ENCODE results near the gene ZNF280A.
"Not testable (repeated sequence)": the region's sequence is repeated elsewhere in the genome, so short reads cannot be mapped to it uniquely, and the experiment has no call there.

Gene ZNF280A

DNA sequence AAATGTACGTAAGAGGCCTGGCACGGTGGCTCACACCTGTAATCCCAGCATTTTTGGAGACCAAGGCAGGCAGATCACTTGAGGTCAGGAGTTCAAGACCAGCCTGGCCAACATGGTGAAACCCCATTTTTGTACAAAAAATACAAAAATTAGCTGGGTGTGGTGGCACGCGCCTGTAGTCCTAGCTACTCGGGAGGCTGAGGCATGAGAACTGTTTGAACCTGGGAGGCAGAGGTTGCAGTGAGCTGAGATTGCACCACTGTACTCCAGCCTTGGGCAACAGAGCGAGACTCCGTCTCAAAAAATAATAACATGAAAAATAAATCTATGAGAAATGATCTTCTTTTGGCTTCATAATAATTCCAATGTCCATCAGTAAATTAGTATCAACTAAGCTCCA lies 9.2 kb downstream of the ZNF280A start:
- not testable (repeated sequence) for DNase-seq (ENCODE audit: low spot score)

DNA sequence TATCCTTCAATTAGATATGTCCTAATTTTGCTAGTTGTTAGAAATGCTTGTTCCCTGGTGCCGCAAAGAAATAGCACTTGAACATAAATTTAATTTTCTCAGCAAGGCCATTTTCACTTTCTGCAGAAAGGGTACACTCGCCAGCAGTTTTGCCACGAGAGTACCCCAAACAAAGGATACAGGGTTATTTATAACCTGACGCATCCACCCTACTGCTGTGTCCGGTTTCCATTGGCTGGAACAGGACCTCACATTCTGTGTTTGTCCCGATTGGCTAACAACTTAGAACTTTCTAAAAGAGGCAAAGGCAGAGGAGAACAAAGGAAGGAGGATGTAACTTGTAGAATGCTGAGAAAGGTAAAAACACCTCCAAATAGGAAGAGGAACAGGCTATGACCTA lies 10.2 kb downstream of the ZNF280A start:
- DNase-seq (ENCODE audit: low spot score), result not testable (repeated sequence)

DNA sequence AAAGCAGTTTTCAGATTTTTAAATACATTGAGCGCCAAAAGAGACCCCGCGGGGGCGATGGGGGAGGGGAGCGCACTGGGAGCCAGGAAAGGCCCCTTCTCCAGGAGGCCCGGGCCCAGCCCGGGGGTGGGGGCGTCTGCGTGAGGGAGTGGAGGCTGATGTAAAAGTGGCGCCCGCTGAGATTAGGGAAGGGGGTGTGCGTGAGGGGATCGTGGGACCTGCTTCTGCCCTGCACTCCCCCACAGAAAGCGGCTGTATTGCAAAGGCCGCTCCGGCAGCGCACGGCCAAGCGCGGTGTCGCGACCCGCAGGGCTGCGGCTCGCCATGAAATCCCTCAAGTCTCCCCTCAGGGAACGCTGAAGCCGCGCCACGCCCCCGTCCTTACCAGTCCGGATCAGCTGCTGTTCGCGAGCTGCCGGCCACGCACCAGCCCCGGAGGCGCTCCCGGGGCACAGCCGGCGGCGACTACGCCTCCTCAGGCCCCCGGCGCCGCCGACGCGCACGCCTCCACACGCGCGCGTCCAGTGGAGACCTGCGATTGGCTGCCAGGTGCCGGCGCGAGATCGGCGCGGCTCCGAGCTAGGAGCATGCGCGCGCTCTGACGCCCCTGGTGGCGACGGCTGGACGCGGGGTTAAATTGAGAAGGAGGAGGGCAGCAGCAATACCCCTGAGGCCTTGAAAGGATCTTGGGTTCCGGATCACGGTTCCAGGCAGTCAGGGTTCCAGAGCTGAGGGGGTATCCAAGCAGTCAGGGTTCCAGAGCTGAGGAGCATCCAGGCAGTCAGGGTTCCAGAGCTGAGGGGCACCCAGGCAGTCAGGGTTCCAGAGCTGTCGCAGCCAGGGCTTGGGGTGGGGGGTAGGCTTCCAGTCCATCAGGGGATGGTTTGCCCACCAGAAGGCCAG lies 11.5 kb downstream of the ZNF280A start, which contains the start of gene ZNF280B:
TSS of gene ZNF280B (minus strand) at position 469 of the 903 bp plus-strand sequence. CDS start 19,344 bp downstream, outside the sequence.
- DNase-seq (ENCODE audit: low spot score), result peak; percentile 74

DNA sequence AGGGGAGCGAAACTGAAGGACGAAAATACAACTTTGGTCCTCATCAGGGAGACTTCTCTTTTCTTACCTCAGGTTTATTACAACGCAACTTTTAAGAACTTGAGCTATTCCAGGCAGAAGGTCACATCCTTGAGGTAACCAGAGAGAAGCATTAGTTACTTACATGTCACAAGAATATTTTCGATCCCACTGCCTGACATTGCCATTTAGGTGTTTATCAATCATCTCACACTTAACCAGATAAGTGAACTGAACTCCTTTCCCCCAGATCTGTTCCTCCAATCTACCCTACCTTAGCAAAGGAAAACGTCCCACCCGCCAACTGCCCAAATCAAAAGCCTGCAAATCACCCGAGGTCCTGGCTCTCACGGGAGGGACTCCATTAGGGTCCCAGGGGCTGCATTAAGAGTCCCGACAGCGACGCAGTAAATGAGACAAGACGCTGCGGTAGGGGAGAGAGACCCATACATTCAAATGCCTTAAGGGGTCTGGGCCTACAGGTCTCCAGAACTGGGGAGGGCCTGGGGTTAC lies 12.3 kb downstream of the ZNF280A start:
- no peak for DNase-seq (ENCODE audit: low spot score)

DNA sequence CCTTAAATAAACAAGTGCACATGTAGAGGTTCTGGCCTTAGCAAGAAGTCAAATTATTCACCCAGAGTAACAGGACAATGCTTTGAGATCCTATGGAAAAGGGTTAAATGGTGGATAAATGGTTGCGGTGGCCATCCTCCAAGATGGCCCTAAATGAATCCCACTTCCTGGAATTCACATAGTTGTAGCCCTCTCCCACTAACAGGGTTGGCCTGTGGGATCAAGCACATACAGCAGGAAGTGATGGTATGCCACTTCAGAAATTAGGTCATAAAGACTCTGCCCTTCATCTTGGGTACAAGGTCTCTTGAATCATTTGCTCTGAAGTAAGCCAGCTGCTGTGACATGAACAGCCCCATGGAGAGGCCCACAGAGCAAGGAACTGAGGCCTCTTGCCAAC lies 13.3 kb downstream of the ZNF280A start:
- DNase-seq (ENCODE audit: low spot score), result no peak

DNA sequence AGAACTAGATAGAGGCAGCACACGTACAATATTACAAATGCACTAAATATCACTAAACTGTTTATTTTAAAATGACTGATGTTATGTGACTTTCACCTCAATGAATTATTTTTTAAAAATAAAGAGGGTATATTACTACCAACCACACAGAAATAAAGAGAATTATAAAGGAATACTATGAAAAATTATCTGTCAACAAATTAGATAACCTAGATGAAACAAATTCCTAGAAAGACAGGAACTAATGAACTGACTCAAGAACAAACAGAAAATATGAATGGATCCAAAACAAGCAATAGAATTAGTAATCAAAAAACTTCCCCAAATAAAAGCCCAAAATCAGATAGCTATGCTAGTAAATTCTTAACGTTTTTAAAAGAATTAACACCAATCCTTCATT lies 21.8 kb downstream of the ZNF280A start:
- no peak for DNase-seq (ENCODE audit: low spot score)

DNA sequence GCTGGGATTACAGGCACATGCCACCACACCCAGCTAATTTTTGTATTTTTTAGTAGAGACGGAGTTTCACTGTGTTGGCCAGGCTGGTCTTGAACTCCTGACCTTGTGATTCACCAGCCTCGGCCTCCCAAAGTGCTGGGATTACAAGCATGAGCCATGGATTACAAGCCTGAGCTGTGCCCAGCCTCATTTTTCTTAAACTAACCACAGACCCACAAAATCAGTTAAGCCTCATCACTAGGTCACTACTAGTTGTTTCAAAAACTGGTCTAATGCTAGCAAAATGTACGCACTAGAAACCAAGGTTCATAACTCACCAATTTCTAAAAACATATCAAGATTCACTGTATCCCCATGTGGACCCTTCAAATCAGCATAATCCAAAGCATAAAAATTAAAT lies 28.5 kb downstream of the ZNF280A start:
- DNase-seq (ENCODE audit: low spot score), result not testable (repeated sequence)

DNA sequence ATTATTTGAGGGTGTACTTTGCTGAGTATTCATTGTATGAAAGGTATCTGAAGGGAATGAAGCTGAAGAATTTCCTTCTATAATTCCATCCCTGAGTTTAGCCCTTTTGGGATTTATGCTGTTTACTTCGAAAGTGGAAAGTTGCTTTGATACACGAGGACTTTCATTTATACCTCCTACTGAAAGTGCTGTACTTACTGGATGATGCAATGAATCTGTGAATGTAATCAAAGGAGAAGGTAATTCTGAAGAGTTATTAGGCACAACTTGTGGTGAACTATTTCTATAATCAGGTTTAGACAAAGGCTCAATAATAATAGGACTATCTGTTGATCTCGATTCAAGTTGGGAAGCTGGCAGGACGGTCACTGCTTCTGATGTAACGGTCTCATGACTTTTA lies 31.3 kb downstream of the ZNF280A start:
- no peak for DNase-seq (ENCODE audit: low spot score)

DNA sequence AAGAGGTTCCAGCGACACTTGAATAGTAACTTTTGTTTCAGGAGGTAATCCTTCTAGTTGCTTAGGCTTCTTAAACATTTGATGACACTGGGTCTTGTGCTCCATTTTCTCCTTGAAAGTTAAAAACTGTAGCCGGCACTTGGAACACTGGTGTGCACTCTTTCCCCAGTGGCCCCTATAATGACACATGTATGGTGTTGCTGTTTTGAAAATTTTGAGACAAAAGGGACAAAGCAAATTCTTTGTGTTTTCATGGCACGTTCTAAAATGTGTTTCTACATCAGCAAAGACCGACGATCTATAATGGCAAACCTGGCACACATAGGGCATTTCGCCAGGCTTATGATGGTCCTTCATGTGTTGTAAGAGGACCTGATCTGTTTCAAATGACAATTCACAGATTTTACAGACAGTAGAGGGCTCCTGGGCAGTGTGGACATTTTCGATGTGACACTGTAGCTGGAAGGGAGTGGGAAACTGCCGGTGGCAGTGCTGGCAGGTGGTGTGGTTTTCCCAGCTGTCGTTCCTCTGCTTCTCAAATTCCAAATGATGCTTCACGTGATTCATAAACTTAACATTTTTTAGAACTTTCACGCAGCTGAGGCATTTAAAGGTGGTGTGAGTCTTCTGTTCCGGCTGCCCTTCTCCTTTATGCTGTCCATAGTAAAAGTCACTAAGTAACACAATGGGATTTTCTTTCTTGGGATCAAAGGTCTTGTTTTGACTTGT lies 32.0 kb downstream of the ZNF280A start:
- no peak for DNase-seq (ENCODE audit: low spot score)

DNA sequence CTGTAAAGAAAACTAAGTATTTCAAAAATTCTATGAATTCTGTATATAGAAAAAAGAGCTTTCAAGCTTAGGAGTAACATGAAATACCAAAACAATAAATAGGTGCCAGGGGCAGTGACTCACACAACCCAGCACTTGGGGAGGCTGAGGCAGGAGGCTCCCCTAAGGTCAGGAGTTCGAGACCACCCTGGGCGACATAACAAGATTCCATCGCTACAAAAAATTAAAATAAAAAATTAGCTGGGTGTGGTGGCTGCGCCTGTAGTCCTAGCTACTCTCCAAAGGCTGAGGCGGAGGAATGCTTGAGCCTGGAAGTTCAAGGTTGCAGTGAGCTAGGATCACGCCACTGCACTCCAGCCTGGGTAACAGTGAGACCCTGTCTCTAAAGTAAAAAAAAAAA lies 33.0 kb downstream of the ZNF280A start:
- DNase-seq (ENCODE audit: low spot score), result no peak

DNA sequence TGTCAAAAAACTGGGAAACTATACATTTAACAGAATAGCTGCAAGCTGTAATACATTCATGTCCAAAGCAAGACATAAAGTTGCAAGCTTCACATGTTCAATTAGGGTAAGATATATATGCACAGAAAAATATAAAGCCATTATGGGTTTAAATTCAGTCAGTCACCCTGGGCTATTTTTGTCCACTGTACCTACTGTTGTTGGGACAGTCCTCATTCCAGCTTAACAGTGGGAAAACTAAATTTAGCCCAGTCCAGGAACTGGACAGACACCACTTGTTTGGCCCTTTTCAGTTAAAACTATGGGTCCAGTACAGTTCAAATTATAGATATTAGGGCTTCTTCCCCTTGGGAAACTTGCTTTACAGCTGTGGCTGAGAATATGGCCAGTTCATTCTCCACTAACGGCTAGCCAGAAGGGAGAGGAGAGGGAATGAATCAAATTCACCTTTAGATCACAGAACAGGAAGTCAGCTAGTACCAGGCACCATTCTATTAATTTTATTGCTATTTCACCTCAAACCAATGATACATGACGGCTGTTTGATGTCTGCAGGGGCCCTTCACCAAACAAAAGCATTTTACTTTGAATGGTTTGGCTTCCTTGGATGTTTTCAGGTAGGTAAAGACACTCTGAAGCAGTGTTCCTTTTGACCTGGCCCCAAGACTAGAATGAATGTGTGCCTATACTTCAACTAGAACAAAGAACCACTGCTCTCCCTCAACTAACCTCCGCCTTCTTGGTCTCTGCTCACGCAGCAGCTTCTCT lies 33.8 kb downstream of the ZNF280A start:
- no peak for DNase-seq (ENCODE audit: low spot score)

DNA sequence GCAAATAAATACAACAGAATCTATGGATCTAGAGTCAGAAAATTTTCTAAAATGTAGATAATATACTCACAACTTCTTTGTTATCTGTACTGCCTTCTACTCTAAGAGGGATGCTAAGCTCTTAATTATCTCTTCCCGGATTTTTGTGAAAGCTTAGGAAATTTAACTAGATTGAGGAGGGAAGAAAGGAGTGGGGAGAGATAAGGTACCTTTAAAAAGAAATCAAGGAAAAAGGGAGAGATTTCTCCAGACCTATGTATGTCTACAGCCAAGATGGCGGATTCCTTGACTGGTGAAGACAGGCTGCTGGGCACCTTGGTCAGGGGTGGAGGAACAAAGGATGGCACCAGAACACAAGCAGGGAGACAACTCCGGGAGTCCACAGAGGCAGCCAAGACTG lies 34.5 kb downstream of the ZNF280A start:
- DNase-seq (ENCODE audit: low spot score), result no peak

DNA sequence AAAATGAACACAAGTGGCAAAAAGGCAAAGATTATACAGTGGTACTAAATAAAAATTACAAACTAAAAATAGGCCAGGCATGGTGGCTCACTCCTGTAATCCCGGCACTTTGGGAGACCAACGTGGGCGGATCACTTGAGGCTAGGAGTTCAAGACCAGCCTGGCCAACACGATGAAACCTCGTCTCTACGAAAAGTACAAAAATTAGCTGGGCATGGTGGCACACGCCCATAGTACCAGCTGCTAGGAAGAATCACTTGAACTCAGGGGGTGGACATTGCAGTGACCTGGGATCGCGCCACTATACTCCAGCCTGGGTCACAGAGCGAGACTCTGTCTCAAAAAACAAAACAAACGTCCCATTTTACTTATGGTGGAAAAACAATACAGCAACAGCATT lies 36.0 kb downstream of the ZNF280A start:
- no peak for DNase-seq (ENCODE audit: low spot score)

DNA sequence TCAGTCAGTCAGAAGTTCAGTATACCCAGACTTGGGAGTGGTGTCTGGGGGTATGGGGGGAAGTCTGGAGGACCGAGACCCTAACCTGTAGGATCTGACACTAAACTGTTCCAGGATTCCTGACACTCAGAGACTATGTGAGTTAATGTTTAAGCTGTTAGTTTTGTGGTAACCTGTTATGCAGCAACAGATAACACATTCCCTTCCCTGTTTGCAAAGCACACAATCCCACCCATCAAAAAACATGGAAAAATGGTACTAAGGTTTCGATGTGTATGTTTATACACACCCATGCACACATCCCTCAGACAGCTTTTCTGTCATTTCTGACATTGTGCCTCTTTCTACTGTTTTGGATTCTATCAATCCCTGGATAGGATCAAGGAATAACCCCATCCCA lies 39.1 kb downstream of the ZNF280A start:
- no peak for DNase-seq (ENCODE audit: low spot score)

DNA sequence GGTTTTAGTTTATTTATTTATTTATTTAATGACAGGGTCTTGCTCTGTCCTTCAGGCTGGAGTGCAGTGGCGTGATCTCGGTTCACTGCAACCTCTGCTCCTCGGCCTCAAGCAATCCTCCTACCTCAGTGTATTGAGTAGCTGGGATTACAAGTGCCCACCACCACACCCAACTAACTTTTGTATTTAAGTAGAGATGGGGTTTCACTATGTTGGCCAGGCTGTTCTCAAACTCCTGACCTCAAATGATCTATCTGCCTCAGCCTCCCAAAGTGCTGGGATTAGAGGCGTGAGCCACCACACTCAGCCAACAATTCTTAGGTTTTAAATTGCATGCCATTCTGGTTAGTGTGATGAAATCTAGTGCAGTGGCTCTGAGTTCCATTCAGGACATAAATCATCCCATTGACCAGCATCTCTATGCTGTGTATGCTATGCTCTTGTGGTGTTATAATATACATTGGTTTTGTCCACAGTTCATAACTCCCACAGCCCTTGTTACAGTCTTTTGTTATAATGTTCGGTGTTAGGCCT lies 40.0 kb downstream of the ZNF280A start:
- DNase-seq (ENCODE audit: low spot score), result no peak

DNA sequence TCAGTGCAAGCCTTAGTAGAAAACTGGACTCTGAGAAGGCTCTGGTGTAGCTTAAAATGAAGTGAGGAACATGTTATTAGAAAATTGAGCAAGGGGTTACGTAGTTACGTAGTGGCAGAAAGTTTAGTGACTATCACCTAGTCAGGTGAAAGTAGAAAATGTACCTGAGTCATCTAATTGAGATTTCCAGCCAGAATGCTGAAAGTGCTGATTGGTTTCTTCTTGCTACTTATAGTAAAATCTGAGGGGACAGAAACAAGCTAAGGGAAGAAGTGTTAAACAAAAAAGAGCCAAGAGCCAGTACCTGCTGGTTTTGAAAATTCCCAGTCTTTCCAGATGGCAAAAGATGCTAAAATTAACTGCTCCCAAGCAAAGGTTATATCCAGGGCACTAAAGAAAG lies 41.0 kb downstream of the ZNF280A start:
- DNase-seq (ENCODE audit: low spot score), result no peak

DNA sequence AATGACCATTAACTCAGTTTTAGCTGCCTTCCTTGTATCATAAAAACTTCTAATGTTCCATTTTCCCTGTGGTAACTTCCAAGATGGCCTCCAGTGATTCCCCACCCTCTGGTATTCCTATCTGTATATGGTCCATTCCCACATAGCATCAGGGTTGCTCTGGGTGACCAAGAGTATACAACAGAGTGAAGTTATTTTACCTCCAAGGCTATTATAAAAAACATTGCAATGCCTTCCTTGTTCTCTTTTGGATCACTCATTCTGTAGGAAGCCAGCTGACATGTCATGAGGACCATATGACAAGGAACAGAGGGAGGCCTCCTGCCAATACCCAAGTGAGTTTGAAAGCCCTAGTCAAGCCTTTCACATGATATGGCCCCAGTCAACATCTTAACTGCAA lies 41.6 kb downstream of the ZNF280A start:
- no peak for DNase-seq (ENCODE audit: low spot score)

DNA sequence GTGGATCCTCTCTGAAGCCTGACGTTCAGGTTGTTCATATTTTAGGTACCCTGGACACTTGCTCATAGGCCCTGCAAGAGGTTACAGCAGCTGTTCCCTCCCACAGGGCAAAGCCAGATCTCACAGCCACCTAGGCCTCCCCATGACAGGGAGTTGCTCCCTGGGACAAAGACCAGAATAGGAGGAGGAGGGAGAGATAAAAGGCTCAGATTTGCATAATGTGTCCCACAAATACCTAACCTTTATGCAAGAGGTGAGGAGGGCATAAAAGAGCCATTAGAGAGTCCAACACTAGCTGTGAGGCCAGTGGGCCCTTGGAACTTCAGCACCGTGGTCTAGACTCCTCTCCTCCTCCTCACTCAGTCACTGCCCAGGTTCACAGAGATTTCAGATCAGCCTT lies 45.3 kb downstream of the ZNF280A start:
- DNase-seq (ENCODE audit: low spot score), result no peak

DNA sequence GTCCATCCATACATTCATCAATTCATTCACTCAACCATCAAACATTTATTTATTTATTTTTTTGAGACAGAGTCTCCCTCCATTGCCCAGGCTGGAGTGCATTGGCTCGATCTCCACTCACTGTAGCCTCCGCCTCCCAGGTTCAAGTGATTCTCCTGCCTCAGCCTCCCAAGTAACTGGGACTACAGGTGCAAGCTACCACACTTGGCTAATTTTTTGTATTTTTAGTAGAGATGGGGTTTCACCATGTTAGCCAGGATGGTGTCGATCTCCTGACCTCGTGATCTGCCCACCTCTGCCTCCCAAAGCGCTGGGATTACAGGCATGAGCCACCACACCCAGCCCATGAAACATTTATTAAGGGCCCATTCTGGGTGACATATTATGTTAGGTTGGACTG lies 49.0 kb downstream of the ZNF280A start:
- DNase-seq (ENCODE audit: low spot score), result not testable (repeated sequence)

DNA sequence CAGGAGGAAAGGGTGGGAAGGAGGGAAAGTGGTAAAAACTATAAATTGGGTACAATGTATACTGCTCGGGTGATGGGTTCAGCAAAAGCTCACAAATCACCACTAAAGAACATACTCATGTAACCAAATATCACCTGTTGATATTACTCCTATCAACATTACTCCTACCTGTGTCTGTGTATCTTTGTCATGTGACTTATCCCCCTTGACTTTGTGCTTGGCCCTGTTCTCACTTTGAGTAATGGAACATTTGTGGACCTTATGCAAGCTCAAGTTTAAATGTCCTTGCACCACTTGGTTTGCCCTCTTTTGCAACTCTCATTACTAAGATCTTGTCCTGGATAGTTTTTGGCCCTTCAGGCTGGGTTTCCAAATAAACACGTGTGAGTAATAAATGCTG lies 50.5 kb downstream of the ZNF280A start:
- DNase-seq (ENCODE audit: low spot score), result no peak

DNA sequence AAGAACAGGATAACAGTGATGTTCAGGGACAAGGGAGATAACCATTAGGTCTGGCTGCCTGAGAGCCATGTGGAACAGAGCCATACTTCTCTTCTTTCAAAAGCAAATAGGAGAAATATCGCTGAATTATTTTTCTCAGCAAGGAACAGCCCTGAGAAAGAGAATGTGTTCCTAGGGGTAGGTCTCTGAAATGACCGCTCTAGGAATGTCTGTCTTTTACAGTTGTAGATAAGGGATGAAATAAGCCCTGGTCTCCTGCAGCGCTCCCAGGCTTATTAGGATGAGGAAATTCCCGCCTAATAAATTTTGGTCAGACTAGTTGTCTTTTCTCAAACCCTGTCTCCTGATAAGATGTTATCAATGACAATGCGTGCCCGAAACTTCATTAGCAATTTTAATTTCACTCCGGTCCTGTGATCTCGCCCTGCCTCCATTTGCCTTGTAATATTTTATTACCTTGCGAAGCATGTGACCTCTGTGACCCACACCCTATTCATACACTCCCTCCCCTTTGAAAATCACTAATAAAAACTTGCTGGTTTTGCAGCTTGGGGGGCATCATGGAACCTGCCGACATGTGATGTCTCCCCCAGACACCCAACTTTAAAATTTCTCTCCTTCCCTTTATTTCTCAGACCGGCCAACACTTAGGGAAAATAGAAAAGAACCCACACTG lies 51.1 kb downstream of the ZNF280A start:
- DNase-seq (ENCODE audit: low spot score), result not testable (repeated sequence)
